Activated CD8-positive, alpha-beta memory T cell treated with anti-CD3 and anti-CD28 coated beads for 36 hours (primary cell): ENCODE data around the gene DEFB110. TPM values are rescaled to one million over a fixed set of nuclear protein-coding genes. Genes with fewer than 3 reads are reported as not detected.

Experiments used
- total RNA-seq, 2 experiments: library from RNA; stranded (reverse); gene quantifications; one replicate each; pipeline ENCODE4 v1.2.3, GENCODE V29; 2021

Gene DEFB110
- total RNA-seq, 2 experiments from 2014 or later = not detected

Other genes with a start within 250 kb of the DEFB110 start
- gene PGK2, start 234.7 kb downstream of the DEFB110 start, total RNA-seq = not detected
- gene CRISP1, start 155.5 kb downstream of the DEFB110 start, total RNA-seq = not detected
- not detected for gene DEFB114, start 57.8 kb downstream of the DEFB110 start, total RNA-seq
- gene DEFB113, start 52.4 kb downstream of the DEFB110 start, total RNA-seq = not detected
- gene DEFB112, start 27.9 kb upstream of the DEFB110 start, total RNA-seq = not detected